GM12878 (cell line): ENCODE data around the gene MAGIX. TPM values are rescaled to one million over a fixed set of nuclear protein-coding genes. Genes with fewer than 3 reads are reported as not detected.
"Not testable (repeated sequence)": the region's sequence is repeated elsewhere in the genome, so short reads cannot be mapped to it uniquely, and the experiment has no call there.

ENCODE experiments used
- ATAC-seq: fragments of 200-7000 bp; cut with Tn5 transposase; 3 replicates; pipeline ENCODE4 v1.9.1; 2020; ENCODE audit warnings: mild to moderate bottlenecking, moderate library complexity
- BruUV-seq: library from RNA; stranded (reverse); fragments of 400-500 nt; replicated peaks from 2 replicates; lab custom pipeline; 2021; lab: Mats Ljungman, UMichigan
- CTCF ChIA-PET: fragments of 300-600 bp; sonication (Branson Sonifier 250); formaldehyde crosslinking; extraction: SDS; loops from one replicate; lab custom pipeline; 2021; ENCODE audit warnings: inconsistent platforms; lab: Yijun Ruan, JAX
- POLR2A ChIA-PET: fragments of 350-600 bp; formaldehyde crosslinking; extraction: SDS; loops from one replicate; lab custom pipeline; 2021; ENCODE audit warnings: inconsistent platforms; lab: Charles Lee
- RAD21 ChIA-PET: fragments of 300-600 bp; sonication (Branson Sonifier 250); formaldehyde crosslinking; loops from one replicate; lab custom pipeline; 2023; ENCODE audit warnings: antibody characterized with exemption; ENCODE audit not compliant: unreplicated experiment; lab: Charles Lee
- SMC1A ChIA-PET: fragments of 300-600 bp; sonication (Branson Sonifier 250); formaldehyde crosslinking; loops from one replicate; lab custom pipeline; 2023; ENCODE audit not compliant: unreplicated experiment, uncharacterized antibody; lab: Charles Lee
- DNase-seq: peaks from one replicate; pipeline ENCODE4 v3.0.0-alpha.2; 2011; ENCODE audit warnings: low read depth, low spot score
- FAIRE-seq: peaks from 3 replicates; lab custom pipeline; 2011; peaks lifted over from hg19 to GRCh38; lab: Jason Lieb, UNC
- H2AFZ ChIP-seq: 2 replicates; pipeline ENCODE4 v1.6.0; 2011; ENCODE audit warnings: low read depth, low read length, control low read depth; ENCODE audit not compliant: control insufficient read depth
- H3K27ac ChIP-seq: 2 replicates; pipeline ENCODE4 v1.5.1; 2011; ENCODE audit warnings: control low read depth; ENCODE audit not compliant: control insufficient read depth, insufficient read depth
- H3K27me3 ChIP-seq, 2 experiments: replicated peaks in 1 of 2; 2 replicates each; pipeline versions ENCODE4 v1.6.0 to v1.6.1; 2011; ENCODE audit warnings: low read length in 1 of 2; ENCODE audit not compliant: control insufficient read depth in 2 of 2, insufficient read depth in 2 of 2
- H3K36me3 ChIP-seq, 2 experiments: 2 replicates each; pipeline ENCODE4 v1.5.1; 2011; ENCODE audit warnings: low read length in 1 of 2; ENCODE audit not compliant: control insufficient read depth in 2 of 2, insufficient read depth in 2 of 2
- H3K4me1 ChIP-seq: 2 replicates; pipeline ENCODE4 v1.6.1; 2011; ENCODE audit warnings: mild to moderate bottlenecking, low read length, moderate library complexity, mixed read lengths; ENCODE audit not compliant: control insufficient read depth, insufficient read depth
- H3K4me2 ChIP-seq: 2 replicates; pipeline ENCODE4 v1.6.0; 2011; ENCODE audit warnings: control low read depth; ENCODE audit not compliant: control insufficient read depth, insufficient read depth
- H3K4me3 ChIP-seq: fragments of 200-600 bp; sonication (generic); 2 replicates; pipeline ENCODE4 v1.5.1; 2016
- H3K79me2 ChIP-seq: 2 replicates; pipeline ENCODE4 v1.6.0; 2011; ENCODE audit warnings: low read length; ENCODE audit not compliant: control insufficient read depth, insufficient read depth
- H3K9ac ChIP-seq: 2 replicates; pipeline ENCODE4 v1.8.0; 2011; ENCODE audit warnings: low read length, control low read depth, mixed read lengths; ENCODE audit not compliant: control insufficient read depth, insufficient read depth
- H3K9me3 ChIP-seq: replicated peaks from 3 replicates; pipeline ENCODE4 v1.5.1; 2011; ENCODE audit warnings: mild to moderate bottlenecking, low read length; ENCODE audit not compliant: control insufficient read depth, insufficient read depth
- H4K20me1 ChIP-seq: 2 replicates; pipeline ENCODE4 v1.6.0; 2011; ENCODE audit not compliant: control insufficient read depth, insufficient read depth
- EGR1 ChIP-seq, 2 experiments: IDR thresholded peaks; 1 replicate in 1 of 2; 2 replicates in 1 of 2; pipeline ENCODE4 v1.6.1; 2011 to 2012; ENCODE audit warnings: low read depth in 2 of 2, low read length in 2 of 2, borderline replicate concordance in 1 of 2, mild to moderate bottlenecking in 1 of 2, moderate library complexity in 1 of 2
- IKZF1 ChIP-seq: fragments of 450-650 bp; conservative IDR thresholded peaks from 2 replicates; pipeline ENCODE4 v1.6.1; 2017; ENCODE audit warnings: antibody characterized with exemption, mild to moderate bottlenecking
- NRF1 ChIP-seq: conservative IDR thresholded peaks from 2 replicates; pipeline ENCODE4 v1.6.1; 2011; ENCODE audit warnings: mild to moderate bottlenecking, low read depth, low read length, improper control_type of control experiment
- PAX5 ChIP-seq: IDR thresholded peaks from 2 replicates; pipeline ENCODE4 v1.6.1; 2011; ENCODE audit warnings: low read depth, low read length, borderline replicate concordance
- PAX8 ChIP-seq: fragments of 450-650 bp; IDR thresholded peaks from 2 replicates; pipeline ENCODE4 v1.6.1; 2017; ENCODE audit warnings: mild to moderate bottlenecking, moderate library complexity
- SMARCA5 ChIP-seq: fragments of 450-650 bp; IDR thresholded peaks from 2 replicates; pipeline ENCODE4 v1.6.1; 2017; ENCODE audit warnings: mild to moderate bottlenecking
- STAT1 ChIP-seq: fragments of 450-650 bp; conservative IDR thresholded peaks from 2 replicates; pipeline ENCODE4 v1.6.1; 2014; ENCODE audit warnings: antibody characterized with exemption, mild to moderate bottlenecking
- TAF1 ChIP-seq: IDR thresholded peaks from 2 replicates; pipeline ENCODE4 v1.6.1; 2011; ENCODE audit warnings: mild to moderate bottlenecking, low read depth, low read length, borderline replicate concordance
- WGBS: methylation state at CpG from one replicate; pipeline ENCODE4 v1.1.6; 2016; ENCODE audit warnings: low lambda C conversion rate; ENCODE audit not compliant: insufficient replicate concordance, insufficient coverage; ENCODE audit errors: missing lambda C conversion rate; 5-methylcytosine and 5-hydroxymethylcytosine counted together
- in situ Hi-C: fragments of 300-500 bp; cut with MboI; formaldehyde crosslinking; loops from 9 replicates; pipeline ENCODE4 v1.14.3; 2018; ENCODE audit warnings: mixed read lengths
- intact Hi-C: fragments of 100-400 bp; cut with micrococcal nuclease; formaldehyde crosslinking; loops from one replicate; pipeline ENCODE4 v1.14.2; 2022; ENCODE audit not compliant: unreplicated experiment
- polyA plus RNA-seq, 11 experiments: library from polyadenylated mRNA; depleted of rRNA in 4 of 11; unstranded in 6 of 11; stranded (reverse) in 5 of 11; fragments of >200 nt; fragmentation: Nextera tagmentation in 4 of 11; fragmentation: Illumina TruSeq in 1 of 11; extraction: Ambion mirVana in 4 of 11; extraction: Trizol in 1 of 11; gene quantifications; 1 replicate in 1 of 11; 2 replicates in 10 of 11; pipeline versions ENCODE4 v1.2.1 to v1.2.3, GENCODE V29; 2011 to 2016; ENCODE audit warnings: inconsistent platforms in 2 of 11, missing spikeins in 2 of 11, low read depth in 1 of 11
- total RNA-seq, 4 experiments: library from RNA; depleted of rRNA in 3 of 4; stranded (reverse); fragments of >200 nt in 3 of 4; fragmentation: Illumina TruSeq in 1 of 4; extraction: Trizol in 1 of 4; gene quantifications; 2 replicates each; pipeline versions ENCODE4 v1.2.1 to v1.2.3, GENCODE V29; 2013 to 2021
- TF ChIP-seq, protein P1 (sequence below): fragments of 450-650 bp; IDR thresholded peaks from 2 replicates; pipeline ENCODE4 v1.6.1; 2017; ENCODE audit warnings: mild to moderate bottlenecking, moderate library complexity

Gene MAGIX
- total and polyA plus RNA-seq, 10 of the 15 experiments (the other 5 are each of a cell fraction or from before 2014, with no cell fraction given), result 0.03 to 2.5 (median 0.82) TPM

DNA sequence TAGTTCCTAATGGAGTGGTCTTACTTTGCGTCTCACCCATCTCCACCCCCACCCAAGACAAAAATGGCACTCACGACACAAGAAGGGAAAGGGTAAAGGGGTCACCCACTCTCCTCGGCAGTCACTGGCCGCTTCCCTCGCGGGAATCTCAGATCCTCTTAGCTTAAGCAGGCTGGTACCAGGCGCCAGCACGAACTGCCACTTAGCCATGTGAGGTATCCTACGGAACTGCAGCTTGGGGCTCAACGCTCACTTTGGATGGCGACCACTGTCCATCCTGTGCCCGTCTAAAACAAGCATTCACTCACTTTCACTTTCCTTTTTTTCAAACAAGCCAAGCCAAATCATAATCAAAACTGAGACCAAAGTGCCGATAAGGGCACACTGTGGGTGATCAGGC, 14.6 kb upstream of the MAGIX start:
- Histone ChIP-seq H2AFZ (no peak overlapping the region), H3K27ac (no peak overlapping the region), H3K9ac (no peak overlapping the region), H3K4me1 (no peaks in the 10 kb centered on the region), H3K27me3 (no peaks in the 10 kb centered on the region), H3K4me3 (no peak overlapping the region), H3K79me2 (no peaks in the 10 kb centered on the region), H3K9me3 (no peaks in the 10 kb centered on the region), H3K4me2 (no peak overlapping the region), H3K36me3 (no peaks in the 10 kb centered on the region), H4K20me1 (no peaks in the 10 kb centered on the region)
- ChIA-PET RAD21 (no interaction called here), CTCF (no interaction called here), SMC1A (no interaction called here), POLR2A (no interaction called here)
- no peak for ATAC-seq
- no TSS peak for BruUV-seq
- in situ Hi-C loops (no loop called here), intact Hi-C loops (no loop called here)
- FAIRE-seq, result no peak
- DNase-seq, result no peak
- 80% methylated on average over 13 of the region's 13 CpGs for WGBS
- TF ChIP-seq SMARCA5 (no peak), NRF1 (no peak), EGR1 (IDR thresholded peaks at IDR 0.05; ENCODE audit: borderline replicate concordance in 1 of 2, low read depth in 2 of 2, low read length in 2 of 2) (no peak), PAX8 (no peak), STAT1 (no peak), PAX5 (no peak), TAF1 (no peak)

DNA sequence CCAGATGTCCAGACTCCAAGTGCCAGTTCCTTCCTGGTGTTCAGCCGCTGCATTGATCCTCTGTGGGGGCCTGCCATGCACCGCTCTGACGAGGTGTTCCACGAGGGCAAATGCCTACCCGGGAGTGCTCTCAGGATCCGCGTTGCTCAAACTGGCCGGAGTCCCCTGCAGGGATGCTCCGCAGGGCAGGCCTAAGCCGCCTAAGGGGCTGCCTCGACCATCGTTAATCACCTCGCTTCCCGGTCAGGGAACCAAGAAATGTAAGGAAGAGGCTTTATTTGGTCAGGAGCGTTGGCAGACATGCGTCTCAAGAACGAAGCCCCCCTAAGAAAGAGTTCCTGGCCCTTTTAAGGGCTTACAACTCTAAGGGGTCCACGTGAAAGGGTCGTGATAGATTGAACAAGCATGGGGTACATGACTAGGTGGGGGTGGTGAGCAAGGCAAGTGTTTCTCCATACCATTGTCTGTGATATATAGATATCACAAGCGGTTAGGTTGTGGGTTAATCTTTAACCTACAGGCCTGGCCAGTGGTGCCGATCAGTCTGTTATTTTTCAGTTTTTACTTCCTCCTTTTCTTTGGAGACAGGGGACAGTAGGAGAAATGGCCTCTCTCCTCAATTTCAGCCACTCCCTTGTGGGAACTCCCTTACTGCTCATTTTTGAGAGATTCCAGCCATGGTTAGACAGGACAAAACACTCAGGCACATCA, 14.0 kb upstream of the MAGIX start:
- H3K79me2 ChIP-seq, H3K4me3 ChIP-seq, RAD21 ChIA-PET, DNase-seq, H3K4me2 ChIP-seq, H3K9ac ChIP-seq, BruUV-seq, H3K36me3 ChIP-seq, H3K9me3 ChIP-seq, FAIRE-seq, H3K27ac ChIP-seq, H3K4me1 ChIP-seq, intact Hi-C loops, H3K27me3 ChIP-seq, H2AFZ ChIP-seq, CTCF ChIA-PET, H4K20me1 ChIP-seq, in situ Hi-C loops: not testable (repeated sequence)
- WGBS, result 66% methylated on average over 21 of the region's 21 CpGs
- peak; percentile 44 for ATAC-seq
- TF ChIP-seq, protein P1, sequence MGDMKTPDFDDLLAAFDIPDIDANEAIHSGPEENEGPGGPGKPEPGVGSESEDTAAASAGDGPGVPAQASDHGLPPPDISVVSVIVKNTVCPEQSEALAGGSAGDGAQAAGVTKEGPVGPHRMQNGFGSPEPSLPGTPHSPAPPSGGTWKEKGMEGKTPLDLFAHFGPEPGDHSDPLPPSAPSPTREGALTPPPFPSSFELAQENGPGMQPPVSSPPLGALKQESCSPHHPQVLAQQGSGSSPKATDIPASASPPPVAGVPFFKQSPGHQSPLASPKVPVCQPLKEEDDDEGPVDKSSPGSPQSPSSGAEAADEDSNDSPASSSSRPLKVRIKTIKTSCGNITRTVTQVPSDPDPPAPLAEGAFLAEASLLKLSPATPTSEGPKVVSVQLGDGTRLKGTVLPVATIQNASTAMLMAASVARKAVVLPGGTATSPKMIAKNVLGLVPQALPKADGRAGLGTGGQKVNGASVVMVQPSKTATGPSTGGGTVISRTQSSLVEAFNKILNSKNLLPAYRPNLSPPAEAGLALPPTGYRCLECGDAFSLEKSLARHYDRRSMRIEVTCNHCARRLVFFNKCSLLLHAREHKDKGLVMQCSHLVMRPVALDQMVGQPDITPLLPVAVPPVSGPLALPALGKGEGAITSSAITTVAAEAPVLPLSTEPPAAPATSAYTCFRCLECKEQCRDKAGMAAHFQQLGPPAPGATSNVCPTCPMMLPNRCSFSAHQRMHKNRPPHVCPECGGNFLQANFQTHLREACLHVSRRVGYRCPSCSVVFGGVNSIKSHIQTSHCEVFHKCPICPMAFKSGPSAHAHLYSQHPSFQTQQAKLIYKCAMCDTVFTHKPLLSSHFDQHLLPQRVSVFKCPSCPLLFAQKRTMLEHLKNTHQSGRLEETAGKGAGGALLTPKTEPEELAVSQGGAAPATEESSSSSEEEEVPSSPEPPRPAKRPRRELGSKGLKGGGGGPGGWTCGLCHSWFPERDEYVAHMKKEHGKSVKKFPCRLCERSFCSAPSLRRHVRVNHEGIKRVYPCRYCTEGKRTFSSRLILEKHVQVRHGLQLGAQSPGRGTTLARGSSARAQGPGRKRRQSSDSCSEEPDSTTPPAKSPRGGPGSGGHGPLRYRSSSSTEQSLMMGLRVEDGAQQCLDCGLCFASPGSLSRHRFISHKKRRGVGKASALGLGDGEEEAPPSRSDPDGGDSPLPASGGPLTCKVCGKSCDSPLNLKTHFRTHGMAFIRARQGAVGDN, result 0 out of 2 replicates have a peak, but pooled peaks have one; percentile 34
- TF ChIP-seq IKZF1, result peak; percentile 42; the same call in 1 of the 2 replicates
- SMC1A ChIA-PET, result interaction anchor here (1.0 kb wide), 1 partner anchor 43 kb away, joined by 3 read pairs; no protein-coding TSS in a partner anchor
- POLR2A ChIA-PET, result interaction anchor here (0.6 kb wide), 1 partner anchor 65 kb away, joined by 4 read pairs; no protein-coding TSS in a partner anchor
